ENCODE data around the gene TSPAN18.

GRCh38 chr11:44785856-44786607 is 59.3 kb downstream of the TSPAN18 start:
- TF ChIP-seq CTCF (IDR thresholded peaks at IDR 0.05) (no peak), POLR2A (IDR thresholded peaks at IDR 0.05) (no peak)
